ENCODE results near the gene UHRF2. TPM values are rescaled to one million over a fixed set of nuclear protein-coding genes. Genes with fewer than 3 reads are reported as not detected.

The UHRF2 gene
- total RNA-seq (2012; rRNA removed) (37.3 and 55.3 TPM in 2 replicates), polyA plus RNA-seq (2012; rRNA removed) (23.5 and 27.6 TPM in 2 replicates), Bru-seq, nascent RNA (percentile 91 among the genes with signal in this experiment), BruChase-seq, experiment 1, labeled RNA remaining after a 6-hour chase (percentile 82 among the genes with signal in this experiment), BruChase-seq, experiment 2, labeled RNA remaining after a 2-hour chase (percentile 81 among the genes with signal in this experiment)
- polyA plus RNA-seq (2012; cell fraction: cytosol; rRNA removed): 6.5 and 7.6 TPM in 2 replicates
- polyA plus RNA-seq (2012; cell fraction: nucleus; rRNA removed; ENCODE audit: low replicate concordance): 27.9 and 106 TPM in 2 replicates
- long read RNA-seq, transcript UHRF2-201 (16 exons, 3,452 nt): major isoform, 18 of 48 reads
- long read RNA-seq, partial matches to known transcripts: 5 of 48 reads
- long read RNA-seq, other reads (novel, unspliced or antisense): 23 of 48 reads

- peak within 1 kb of the TSS; percentile 94 for H2AK5ac ChIP-seq (ENCODE audit: low read depth, low read length)
- ChIA-PET CTCF (no interaction called here), POLR2A (ENCODE audit: unreplicated experiment) (interaction anchor here (0.6 to 1.0 kb wide), 5 partner anchors 11 to 118 kb away, joined by 3 to 11 read pairs (median 4); no protein-coding TSS in a partner anchor)
- H3K36me3 ChIP-seq (ENCODE audit: control insufficient read depth, insufficient read depth, low read length): peaks cover 2% of the 10 kb centered on the region; the same call in 1 of the 2 replicates
- no peaks in the 10 kb centered on the region for H3K9me1 ChIP-seq (ENCODE audit: insufficient read depth, low read length)
- intact Hi-C loops (cut with micrococcal nuclease): loop anchor here (2.0 kb wide), 1 partner anchor 30 kb away; no protein-coding TSS in a partner anchor
- H3K18ac ChIP-seq (ENCODE audit: low read depth, low read length): peak within 1 kb of the TSS; percentile 42
- peak within 1 kb of the TSS; percentile 99 for H3K23ac ChIP-seq (ENCODE audit: low read depth, low read length)
- DNase-seq: peak; percentile 97
- H2AFZ ChIP-seq (replicated peaks; ENCODE audit: low read length, poor library complexity): peak within 1 kb of the TSS; percentile 97
- H2BK20ac ChIP-seq (ENCODE audit: low read depth, low read length): no peak within 1 kb of the TSS
- peak within 1 kb of the TSS; percentile 99 for H3K14ac ChIP-seq (replicated peaks; ENCODE audit: low read depth, low read length)
- peaks cover 30% of the 10 kb centered on the region for H4K20me1 ChIP-seq (ENCODE audit: insufficient read depth, low read length)
- in situ Hi-C loops (cut with MboI; ENCODE audit: low sequenced_read_pairs): no loop called here
- H3K27me3 ChIP-seq (ENCODE audit: control insufficient read depth, insufficient read depth, low read length): no peaks in the 10 kb centered on the region
- H4K91ac ChIP-seq (ENCODE audit: insufficient read depth, low read depth, low read length): peak within 1 kb of the TSS; percentile 87; the same call in 1 of the 2 replicates
- H3K9me3 ChIP-seq (ENCODE audit: control insufficient read depth, insufficient read depth, low read length): no peaks in the 10 kb centered on the region
- H4K8ac ChIP-seq (ENCODE audit: low read depth in 2 of 2, low read length in 2 of 2): peak within 1 kb of the TSS; percentile 87 to 91
- peak within 1 kb of the TSS; percentile 79 for H2BK5ac ChIP-seq (ENCODE audit: low read depth, low read length, poor library complexity, severe bottlenecking)
- H3K4me2 ChIP-seq (ENCODE audit: low read depth, low read length): peak within 1 kb of the TSS; percentile 95
- H2AK9ac ChIP-seq (replicated peaks; ENCODE audit: low read depth, low read length, poor library complexity): peak within 1 kb of the TSS; percentile 99
- WGBS, 2 experiments (ENCODE audit: extremely low coverage in 2 of 2, insufficient read length in 1 of 2): 4% methylated on average over 50 of the region's 88 CpGs; no CpG with 5 or more reads in 1 of the 2 experiments
- BruUV-seq (replicated peaks): no TSS peak
- peak within 1 kb of the TSS; percentile 69 for H4K5ac ChIP-seq (ENCODE audit: low read depth, low read length)
- peak within 1 kb of the TSS; percentile 83 for H3K4me3 ChIP-seq (ENCODE audit: insufficient read depth, low read depth, low read length)
- dilution Hi-C loops (cut with HindIII; ENCODE audit: low sequenced_read_pairs, unreplicated experiment): no loop called here
- H2BK120ac ChIP-seq (ENCODE audit: low read depth, low read length): peak within 1 kb of the TSS; percentile 75
- H3K27ac ChIP-seq (ENCODE audit: insufficient read depth, low read length): peak within 1 kb of the TSS; percentile 83
- H3K9ac ChIP-seq (ENCODE audit: low read depth, low read length): peak within 1 kb of the TSS; percentile 89
- peaks cover 8% of the 10 kb centered on the region for H3K4me1 ChIP-seq (ENCODE audit: control insufficient read depth, insufficient read depth, low read length)
- ATAC-seq (ENCODE audit: low read depth): peak; percentile 95
- peaks cover 0 to 7% of the 10 kb centered on the region in 2 experiments; a peak in 1 of 4 replicates for H3K79me1 ChIP-seq (ENCODE audit: low read depth in 1 of 2, low read length in 2 of 2)
- no peak within 1 kb of the TSS for H2BK15ac ChIP-seq (ENCODE audit: low read depth, low read length)
- H3K4ac ChIP-seq (ENCODE audit: low read depth, low read length): peak within 1 kb of the TSS; percentile 97
- peak within 1 kb of the TSS; percentile 68 for H3K56ac ChIP-seq (ENCODE audit: extremely low read depth, insufficient read depth, low read length)
- TF ChIP-seq RCOR1 (IDR thresholded peaks at IDR 0.05; ENCODE audit: insufficient replicate concordance, low read length) (no peak), SMC3 (IDR thresholded peaks at IDR 0.05; ENCODE audit: low read depth, low read length) (no peak), MXI1 (IDR thresholded peaks at IDR 0.05; ENCODE audit: borderline replicate concordance, low read depth, low read length) (peak; percentile 86), MAZ (IDR thresholded peaks at IDR 0.05; ENCODE audit: borderline replicate concordance, low read depth, low read length) (0 out of 2 replicates have a peak, but pooled peaks have one; percentile 10), MAFK (IDR thresholded peaks at IDR 0.05; ENCODE audit: low read depth, low read length) (no peak), POLR2A (IDR thresholded peaks at IDR 0.05; ENCODE audit: low read depth, low read length) (peak; percentile 92), NFE2L2 (IDR thresholded peaks at IDR 0.05; ENCODE audit: low read depth, low read length) (no peak), RAD21 (IDR thresholded peaks at IDR 0.05; ENCODE audit: low read length) (no peak), CEBPB (IDR thresholded peaks at IDR 0.05; ENCODE audit: low read depth, low read length) (no peak), RFX5 (IDR thresholded peaks at IDR 0.05; ENCODE audit: low read depth, low read length) (no peak), ELK1 (IDR thresholded peaks at IDR 0.05; ENCODE audit: borderline replicate concordance, low read depth, low read length) (no peak), FOS (IDR thresholded peaks at IDR 0.05; ENCODE audit: low read depth, low read length) (no peak)
Measured at GRCh38 chr9:6412487-6413364, at the start of gene UHRF2. TSS of gene UHRF2 (plus strand) at chr9:6413199. CDS start at chr9:6413491, 292 bp downstream.
